ENCODE measurements around the gene SPOCK3. TPM values are rescaled to one million over a fixed set of nuclear protein-coding genes. Genes with fewer than 3 reads are reported as not detected.

Gene SPOCK3
- polyA plus RNA-seq, 1 donor: 0.90 TPM

DNA sequence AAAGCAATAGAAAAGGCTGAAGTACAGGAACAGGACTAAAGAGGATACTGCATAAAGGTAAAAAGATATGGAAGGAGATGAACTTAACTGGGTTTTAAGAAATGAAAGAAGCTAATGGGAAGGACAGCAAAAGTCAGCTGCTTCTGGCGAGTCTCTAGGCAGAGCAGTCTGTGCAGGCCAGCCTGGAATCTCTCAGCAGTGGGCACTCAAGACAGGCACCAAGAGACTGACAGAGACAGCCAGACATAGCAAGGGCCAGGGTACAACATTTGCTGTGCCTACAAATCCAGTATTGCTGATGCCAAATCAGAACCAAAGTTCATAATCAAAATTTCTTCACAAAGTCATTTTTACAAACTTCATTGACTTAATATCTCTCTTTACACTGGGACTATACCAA, 62.4 kb downstream of the SPOCK3 start:
- DNase-seq: no peak

DNA sequence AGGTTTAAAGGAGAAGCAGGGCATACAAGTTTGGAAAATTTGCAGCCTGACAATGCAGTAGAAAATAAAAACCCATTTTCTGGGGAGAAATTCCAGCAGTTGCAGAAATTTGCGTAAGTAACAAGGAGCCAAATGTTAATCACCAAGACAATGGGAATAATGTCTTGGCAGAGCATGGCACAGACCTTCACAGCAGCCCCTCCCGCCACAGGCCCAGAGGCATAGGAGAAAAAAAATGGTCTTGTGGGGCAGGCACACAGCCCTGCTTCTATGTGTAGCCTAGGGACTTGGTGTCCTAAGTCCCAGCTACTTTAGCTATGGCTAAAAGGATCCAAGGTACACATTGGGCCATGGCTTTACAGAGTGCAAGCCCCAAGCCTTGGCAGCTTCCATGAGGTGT, 65.7 kb downstream of the SPOCK3 start:
- no peak for DNase-seq

DNA sequence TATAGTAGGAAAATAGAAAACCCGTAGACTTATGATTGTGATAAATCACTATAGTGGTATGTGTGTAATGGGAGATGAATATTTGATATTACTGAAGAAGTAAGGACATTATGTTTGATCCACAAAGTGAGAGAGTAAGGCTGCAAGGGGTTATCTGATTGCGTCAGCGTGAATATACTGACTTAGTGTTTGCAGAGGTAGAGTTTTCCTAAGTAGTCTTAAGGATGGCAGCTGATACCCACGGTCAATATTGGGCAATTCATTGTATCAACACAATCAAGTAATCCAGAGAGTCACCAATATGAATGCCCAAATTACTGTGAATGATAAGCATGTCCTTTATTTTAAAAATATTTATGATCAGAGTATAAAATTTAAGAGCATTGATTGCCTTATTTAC, 83.7 kb downstream of the SPOCK3 start:
- DNase-seq: no peak

DNA sequence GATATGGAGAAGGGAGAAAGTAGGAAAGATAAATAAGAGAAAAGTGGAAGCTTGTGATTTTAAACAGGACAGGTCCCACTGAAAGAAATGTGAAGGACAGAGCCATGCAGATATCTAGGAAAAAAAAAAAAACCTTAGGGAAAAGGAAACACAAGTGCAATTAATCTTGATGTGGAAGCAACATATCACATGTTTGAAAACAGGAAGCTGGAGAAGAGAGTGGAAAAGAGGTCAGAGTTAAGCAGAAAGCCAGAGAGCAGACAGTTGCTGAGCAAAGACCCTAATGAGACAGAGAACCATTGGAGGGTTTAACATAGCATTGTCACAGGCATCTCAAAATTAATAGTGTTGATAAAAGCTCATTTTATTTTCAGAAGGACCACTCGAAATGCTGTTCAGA, 89.7 kb downstream of the SPOCK3 start:
- DNase-seq: no peak

DNA sequence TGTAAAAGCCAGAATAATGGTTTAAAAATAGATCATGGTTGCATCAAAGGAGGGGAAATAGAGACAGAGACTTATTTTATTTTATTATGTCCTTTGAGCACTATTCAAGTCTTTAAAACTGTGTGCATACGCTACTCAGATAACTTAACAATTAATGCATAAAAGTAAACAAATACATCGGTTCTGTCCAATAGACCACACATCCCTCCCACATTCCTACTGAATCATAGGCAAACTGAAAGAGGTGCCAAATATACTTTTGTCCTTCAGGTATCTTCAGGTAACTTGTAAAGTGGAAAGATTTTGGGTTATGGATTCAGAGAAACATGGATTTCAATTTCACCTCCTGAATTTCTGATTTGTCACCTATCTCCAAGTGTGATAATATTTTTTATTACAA, 91.3 kb downstream of the SPOCK3 start:
- no peak for DNase-seq

DNA sequence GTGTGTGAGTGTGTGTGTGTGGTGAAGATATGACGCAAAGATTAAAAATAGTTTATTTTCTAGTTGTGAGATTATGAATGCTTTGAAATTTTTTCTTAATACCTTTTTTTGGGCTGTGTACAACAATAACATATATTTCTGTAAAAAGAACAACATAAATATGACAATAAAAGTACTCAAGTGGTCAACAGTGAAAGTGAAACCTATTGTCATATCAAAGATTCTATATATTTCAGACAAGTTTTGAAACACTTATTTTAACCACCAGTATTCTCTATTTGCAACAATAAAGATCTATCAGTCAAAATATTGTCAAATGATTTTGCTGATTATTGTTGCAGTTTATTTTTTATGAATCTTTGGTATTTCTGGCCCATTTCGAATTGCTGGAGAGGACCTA, 98.0 kb downstream of the SPOCK3 start:
- DNase-seq: no peak

DNA sequence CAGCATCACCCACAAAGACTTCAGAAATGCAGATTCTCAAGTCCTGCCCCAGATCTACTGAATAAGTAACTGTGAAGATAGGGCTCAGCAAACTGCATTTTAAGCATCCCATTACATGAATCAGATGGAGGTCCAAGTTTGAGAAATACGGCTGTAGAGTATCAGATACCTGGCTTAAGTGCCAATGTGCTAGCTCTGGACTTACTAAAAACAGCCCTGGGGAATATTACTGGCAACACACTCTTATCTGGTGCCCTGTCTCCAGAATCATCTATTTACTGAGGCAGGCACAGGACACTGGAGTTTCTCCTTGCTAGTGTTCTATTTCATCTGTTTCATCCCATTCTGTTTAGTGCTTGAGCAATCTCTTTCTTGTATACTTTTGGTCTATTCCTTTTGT, 105.1 kb downstream of the SPOCK3 start:
- DNase-seq: no peak

DNA sequence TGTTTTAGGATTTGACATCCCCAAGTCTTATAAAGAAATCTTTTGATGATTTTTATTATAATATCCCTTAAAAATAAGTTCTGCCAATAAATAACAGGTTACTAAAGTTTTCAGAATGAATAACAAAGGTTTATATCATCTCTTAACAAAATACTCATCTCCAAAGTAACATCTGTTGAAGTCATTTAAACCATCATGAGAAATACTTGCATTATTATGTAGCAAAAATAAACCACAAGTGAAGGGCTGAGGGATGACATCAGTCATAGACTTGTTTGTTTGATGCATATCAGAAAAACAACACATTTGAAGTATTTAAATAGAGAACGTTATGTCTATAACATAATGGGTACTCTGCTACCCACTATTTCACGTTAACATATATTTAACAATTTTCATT, 114.9 kb downstream of the SPOCK3 start:
- no peak for DNase-seq

DNA sequence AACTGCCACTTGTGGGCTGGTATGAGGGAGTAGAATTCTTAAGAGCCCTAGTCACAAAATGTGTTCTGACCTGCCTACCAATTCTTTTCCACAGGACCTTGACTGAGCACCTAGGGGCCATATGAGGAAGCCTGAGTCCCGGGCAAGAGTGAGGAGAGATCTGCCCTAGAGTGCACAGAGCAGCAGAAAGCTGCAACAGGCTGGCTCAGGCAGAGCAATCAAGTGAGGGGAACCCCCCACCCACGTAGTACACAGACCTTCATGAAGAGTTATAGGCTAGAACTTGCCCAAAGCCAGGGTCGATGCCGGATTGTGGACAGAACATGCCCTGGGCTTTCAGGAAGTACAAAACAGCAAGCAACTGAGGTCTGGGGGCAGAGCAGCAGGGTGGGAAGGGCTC, 117.0 kb downstream of the SPOCK3 start:
- no peak for DNase-seq

DNA sequence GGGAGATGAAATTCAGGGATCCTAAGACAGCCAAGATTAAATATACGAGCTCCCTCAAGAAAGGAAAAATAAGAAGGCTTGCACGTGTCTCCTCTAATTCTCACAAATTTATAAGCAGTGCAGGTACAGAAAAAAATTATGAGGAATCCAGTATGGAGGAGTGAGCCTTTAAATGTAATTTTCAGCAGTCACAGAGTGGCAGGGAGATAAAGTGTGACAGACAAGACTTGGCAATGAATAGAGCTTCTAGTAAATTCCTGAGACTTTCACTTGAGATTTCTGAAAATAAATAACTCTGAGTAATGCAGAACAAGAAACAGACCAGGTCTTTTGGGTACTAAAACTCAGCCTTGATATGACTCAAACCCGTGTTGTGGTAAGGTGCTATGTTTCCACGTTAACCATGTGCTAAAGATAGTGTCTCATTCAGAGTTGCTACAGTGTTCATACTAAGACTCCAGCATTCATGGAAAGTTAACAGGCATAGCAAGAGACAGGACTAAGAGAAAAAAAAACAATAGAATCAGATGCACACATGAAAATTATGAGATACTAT, 119.8 kb downstream of the SPOCK3 start:
- DNase-seq: no peak

DNA sequence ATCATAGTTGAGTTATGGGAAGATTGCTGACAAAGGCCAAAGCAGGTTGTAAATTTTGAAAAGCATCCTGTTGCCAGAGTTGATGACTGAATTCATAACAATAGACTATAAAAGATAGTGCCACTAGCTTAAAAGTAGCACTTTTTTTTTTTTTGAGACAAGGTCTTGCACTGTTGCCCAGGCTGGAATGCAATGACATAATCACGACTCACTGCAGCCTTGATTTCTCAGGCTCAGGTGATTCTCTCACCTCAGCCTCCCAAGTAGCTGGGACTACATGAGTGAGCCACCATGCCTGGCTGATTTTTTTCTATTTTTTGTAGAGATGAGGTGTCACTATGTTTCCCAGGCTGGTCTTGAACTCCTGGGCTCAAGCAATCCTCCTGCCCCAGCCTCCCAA, 122.7 kb downstream of the SPOCK3 start:
- DNase-seq: no peak

DNA sequence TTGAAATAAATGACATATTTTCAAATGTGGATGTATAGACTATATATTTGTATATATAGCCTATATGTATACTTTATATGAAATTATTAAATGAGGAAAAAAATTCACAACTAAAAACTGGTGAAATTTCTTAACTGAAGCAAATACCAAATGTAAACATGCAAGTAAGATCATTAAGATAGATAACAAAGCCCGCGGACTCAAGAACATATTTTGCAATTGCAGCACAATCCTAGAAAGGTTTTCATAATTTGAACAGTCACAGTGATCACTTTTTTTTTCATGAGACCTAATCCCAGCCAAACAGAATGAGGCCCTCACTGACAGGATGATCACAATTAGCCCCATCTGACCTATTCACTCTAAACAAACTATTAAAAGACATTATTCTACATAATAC, 123.2 kb downstream of the SPOCK3 start:
- no peak for DNase-seq

DNA sequence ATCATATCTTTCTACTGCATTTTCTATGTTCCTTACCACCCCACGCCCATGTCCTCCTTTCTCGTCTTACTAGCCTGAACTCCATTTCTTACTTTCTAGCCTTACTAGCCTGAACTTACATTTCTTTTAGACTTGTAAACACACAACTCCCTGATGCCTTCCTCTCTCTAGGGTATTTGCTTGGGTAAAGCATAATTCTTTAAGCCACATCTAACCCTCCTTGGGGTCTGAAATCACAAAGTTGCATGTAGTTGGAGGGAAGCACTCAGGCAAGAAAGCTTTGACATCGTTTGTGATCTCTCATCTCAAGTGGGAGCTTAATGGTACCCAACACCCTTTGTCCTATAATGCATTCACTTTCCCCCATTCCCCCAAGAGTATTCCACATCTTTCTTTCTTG, 124.4 kb downstream of the SPOCK3 start:
- no peak for DNase-seq

DNA sequence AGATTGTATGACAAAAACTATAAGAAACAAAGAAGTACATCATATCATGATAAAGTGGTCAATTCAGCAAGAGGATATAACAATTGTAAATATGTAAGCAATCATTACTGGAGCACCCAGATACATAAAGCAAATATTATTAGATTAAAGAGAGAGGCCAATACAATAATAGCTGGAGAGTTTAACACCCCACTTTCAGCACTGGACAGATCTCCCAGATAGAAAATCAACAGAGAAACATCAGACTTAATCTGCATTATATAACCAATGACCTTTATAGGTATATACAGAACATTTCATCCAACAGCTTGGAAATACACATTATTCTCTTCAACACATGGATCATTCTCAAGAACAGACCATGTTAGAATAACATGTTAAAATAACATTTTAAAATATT, 128.4 kb downstream of the SPOCK3 start:
- no peak for DNase-seq

DNA sequence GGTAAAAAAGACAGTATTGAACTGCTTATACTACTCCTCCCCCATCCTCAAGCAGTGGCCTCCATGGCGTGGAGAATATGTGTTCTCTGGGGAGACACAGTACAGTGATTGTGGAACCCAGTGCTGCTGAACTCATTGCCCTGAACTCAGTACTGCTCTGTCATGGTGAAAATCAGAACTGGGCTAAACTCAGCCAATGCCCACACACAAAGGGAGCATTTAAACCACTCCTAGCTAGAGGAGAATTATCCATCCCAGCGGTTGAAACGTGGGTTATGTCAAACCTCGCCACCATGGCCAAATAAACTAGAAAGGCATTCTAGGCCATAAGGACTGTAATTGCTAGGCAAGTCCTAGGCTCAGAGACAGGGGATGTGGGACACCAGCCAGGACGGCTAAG, 131.8 kb downstream of the SPOCK3 start:
- DNase-seq: no peak

DNA sequence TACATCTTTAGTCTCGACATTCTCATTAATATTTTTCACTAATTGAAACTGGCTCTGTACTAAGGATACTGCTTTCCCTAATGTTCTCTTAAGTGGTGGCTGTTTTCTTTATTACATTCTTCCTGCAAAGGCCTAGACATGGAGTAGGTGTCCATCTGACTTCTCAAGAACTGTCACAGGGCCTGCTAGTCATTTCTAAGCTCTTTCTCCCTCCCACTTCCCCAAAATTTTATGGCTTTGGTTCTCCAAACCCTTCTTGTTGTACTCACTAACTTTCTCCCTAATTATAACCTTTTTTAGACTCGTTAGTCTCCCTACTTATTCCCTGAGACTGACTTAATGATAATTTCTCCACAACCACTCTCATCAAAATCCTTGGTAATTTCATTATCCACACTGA, 133.3 kb downstream of the SPOCK3 start:
- DNase-seq: no peak

DNA sequence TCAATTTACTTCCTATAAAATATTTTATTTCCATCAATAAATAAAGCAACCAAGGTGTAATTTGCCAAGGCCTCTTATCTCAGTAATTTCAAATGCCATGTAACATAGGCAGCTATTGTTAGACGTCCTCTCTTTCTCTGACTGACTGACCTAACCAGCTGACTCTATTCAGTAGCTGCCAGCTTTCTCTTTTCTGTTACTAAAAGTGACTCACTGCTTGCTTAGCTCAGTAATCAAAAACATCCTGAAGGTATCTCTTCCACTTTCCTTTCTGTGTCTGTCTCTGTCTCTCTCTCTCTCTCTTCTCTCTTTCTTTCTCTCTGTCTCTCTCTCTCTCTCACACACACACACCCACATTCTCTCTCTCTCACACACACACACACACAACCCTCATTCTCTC, 134.2 kb downstream of the SPOCK3 start:
- DNase-seq: no peak

DNA sequence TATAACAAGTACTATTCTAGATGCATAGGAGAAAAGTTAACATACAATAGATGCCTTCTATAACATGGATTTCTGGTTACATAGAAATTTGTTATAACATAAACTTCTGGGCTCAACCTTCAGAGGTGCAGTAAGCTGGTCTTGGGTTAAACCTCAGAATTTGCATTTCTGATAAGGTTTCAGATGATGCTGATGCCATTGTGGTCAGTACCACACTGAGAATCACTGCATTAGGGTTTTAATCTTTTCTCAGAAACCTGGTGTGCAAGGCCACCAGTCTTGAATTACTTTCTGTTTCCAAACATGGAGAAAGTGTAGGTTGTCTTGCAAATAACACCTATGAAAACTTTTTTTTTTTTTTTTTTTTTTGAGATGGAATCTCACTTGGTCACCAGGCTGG, 146.2 kb downstream of the SPOCK3 start:
- DNase-seq: no peak

DNA sequence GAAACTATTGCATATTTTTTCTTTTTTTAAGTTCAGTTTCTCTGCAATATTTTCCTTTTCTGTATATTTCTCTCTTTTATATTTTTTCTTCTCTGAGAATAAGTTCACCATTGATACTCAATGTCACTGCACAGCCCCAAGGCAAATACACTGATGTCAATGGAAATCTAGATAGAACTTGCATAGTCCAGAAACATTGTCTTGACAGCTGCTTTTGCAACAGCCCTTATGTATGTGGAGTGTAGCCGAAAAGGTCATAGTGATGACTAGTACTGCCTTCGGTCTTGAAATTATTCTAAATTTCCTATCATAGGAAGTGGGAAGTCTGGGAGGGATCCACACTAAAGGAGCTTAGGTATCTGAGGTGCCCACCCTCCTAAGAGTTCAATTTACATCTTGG, 150.0 kb downstream of the SPOCK3 start:
- no peak for DNase-seq

DNA sequence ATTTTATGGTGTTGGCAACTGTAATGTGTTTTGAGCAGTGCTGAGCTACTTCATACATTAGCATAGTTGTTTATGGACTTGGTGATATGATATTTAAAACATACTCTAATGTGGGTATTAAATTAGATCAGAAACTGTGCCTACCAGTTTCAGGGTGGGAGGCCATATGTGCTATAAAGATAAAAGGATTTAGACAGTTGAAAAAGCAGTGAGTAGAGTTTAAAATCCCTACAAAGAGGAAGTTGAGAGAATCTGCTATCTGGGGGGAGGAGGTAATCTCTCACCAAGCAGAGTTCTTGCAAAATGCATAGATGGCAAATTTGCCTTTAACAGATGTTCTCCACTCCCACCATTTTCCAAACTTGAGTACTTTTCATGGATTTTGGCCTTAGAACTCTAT, 154.5 kb downstream of the SPOCK3 start:
- DNase-seq: no peak

DNA sequence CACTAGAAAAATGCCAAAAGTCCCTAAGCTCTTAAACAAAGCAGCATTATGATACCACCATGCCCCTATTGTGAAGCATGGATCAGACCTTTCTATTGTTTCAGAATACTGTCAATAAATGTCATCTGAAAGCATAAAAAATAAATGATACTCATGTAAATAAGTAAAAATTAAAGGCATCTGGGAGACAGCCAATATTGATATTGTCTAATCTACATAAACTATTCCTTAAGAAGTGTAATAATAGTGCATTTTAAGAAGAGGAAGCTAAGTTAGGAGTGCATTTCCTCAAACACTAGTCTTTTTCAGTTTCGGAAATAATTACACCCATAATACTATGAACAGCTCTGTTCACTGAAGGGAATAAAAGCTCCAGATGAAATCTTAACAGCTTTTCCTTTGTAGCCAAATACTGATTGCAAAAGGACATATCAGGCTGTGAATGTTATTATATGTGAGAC, 181.6 kb downstream of the SPOCK3 start:
- no peak for DNase-seq

DNA sequence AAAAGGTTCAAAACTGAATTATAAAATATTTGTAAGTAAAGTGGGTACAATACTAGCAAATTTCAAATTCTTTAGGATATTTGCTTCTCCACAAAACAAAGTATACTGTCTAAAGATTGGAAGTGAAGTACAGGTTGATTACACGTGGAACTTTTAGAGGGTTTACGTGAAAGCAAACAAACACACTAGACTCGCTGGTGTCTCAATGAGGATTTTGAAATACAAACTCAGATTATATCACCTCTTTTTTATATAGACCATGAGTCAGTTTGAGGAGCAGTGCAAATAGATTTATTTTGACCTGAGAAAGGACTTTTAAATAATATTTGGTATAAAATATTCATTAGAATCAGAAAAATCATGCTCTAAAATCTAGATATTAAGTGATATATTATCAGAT, 185.0 kb downstream of the SPOCK3 start:
- DNase-seq: no peak

DNA sequence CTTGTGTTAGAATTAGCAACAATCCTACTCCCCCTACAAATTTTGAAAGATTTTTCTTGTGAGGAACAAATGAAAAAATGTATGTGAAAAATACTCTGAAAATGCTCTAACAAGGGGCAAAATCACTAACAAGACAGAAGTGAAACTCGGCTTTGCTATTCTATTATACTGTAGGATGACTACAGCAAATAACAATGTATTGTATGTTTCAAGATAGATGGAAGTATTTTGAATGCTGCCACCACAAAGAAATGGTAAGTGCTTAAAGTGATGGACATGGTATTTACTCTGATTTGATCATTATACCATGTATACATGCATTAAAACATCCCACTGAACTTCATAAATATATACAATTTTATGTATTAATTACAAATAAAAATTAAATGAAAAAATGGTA, 192.8 kb downstream of the SPOCK3 start:
- DNase-seq: no peak

DNA sequence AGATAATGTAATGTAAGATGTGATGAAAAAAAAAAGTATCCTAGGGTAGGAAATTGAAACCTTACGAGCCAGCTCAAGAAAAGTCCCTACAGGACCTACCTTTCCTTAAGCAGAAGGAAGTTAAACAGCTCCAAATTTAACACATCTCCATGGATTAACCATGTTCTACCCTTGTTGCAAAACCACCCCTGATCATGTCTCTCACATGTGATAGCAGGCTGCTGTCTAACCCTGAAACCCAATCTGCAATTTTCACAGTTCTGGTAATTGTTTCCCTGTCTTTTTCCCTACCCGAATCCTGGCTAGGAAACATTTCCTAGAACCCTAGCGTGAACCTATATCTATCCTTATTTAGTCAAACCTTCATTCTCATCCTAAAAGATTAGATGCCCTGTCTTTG, 198.9 kb downstream of the SPOCK3 start:
- no peak for DNase-seq

DNA sequence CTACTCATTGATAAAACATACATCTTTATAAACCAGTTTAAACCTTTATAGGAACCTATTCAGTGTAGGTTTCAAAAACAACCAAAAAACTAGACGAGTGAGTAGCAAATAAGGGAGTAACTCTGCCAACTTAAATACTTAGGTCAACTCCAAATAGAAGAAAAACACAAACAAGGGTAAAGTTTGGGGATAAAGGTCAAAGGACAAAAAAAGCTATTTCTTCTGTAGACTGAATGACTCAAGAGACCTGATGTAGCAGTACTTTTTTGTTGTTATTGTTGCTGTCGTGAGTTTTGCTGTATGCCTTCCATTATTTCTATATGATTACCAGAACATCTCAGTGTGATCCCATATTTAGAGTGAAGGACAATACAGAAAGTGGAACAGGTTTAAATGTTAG, 199.3 kb downstream of the SPOCK3 start:
- DNase-seq: no peak

DNA sequence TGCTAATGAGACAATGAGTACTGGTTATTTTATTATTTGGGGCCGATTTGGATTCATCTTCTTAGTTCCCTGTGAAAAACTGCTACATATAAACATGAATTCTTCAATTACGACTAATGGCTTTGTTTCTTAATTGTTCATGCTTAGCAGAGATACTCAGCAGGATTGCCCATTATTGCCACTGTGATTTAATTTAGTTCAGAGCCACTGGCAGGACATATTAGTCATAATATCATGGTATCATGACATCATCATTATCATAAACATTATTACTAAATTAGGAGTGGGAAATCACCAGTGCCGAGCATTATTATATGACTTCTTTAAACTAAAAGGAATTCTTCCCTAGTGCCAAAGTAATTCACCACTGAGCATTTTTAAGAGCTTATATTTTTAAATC, 201.4 kb downstream of the SPOCK3 start:
- no peak for DNase-seq
